Measurements from ENCODE around the gene EFNA5.

DNA sequence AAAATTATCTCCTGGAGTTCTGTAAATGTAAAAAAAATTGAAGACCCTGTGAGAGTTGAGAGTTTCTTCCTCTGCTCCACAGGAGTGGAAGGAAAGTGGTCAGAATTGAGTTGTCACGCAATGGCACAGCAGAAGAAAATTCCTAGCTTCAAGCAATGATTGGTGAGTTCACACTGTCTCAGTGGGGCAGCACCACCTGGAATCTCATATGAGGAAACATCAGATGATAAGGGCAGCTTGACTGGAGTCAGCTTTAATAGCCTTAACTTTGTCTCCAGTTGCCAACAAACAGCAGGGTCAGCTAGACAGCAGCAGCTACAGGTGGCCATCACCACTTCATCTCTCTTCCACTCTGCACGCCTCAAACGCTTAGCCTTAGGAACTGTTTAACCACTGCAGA, 211.1 kb downstream of the EFNA5 start:
- TF ChIP-seq GATA2 (IDR thresholded peaks at IDR 0.05; ENCODE audit: low read depth, low read length) (no peak), GATA3 (IDR thresholded peaks at IDR 0.05; ENCODE audit: low read depth, low read length) (no peak)

Data from SH-SY5Y (cell line).